Osteocyte (in vitro differentiated cells): ENCODE data around the gene FICD. TPM values are rescaled to one million over a fixed set of nuclear protein-coding genes. Genes with fewer than 3 reads are reported as not detected.

ENCODE experiments used
- DNase-seq: peaks from one replicate; pipeline ENCODE4 v3.0.0; 2021; ENCODE audit warnings: mixed read lengths; ENCODE audit not compliant: unreplicated experiment; ENCODE audit errors: extremely low spot score
- H3K27ac Mint-ChIP-seq: one replicate; pipeline ENCODE4 v1.8.0; 2021; ENCODE audit warnings: mild to moderate bottlenecking, mixed read lengths; ENCODE audit not compliant: unreplicated experiment
- H3K27me3 Mint-ChIP-seq: one replicate; pipeline ENCODE4 v1.8.0; 2021; ENCODE audit warnings: mixed read lengths; ENCODE audit not compliant: unreplicated experiment
- H3K36me3 Mint-ChIP-seq: one replicate; pipeline ENCODE4 v1.8.0; 2021; ENCODE audit warnings: mixed read lengths; ENCODE audit not compliant: unreplicated experiment
- H3K4me1 Mint-ChIP-seq: one replicate; pipeline ENCODE4 v1.8.0; 2021; ENCODE audit warnings: mixed read lengths; ENCODE audit not compliant: unreplicated experiment
- H3K4me3 Mint-ChIP-seq: one replicate; pipeline ENCODE4 v1.8.0; 2021; ENCODE audit warnings: mild to moderate bottlenecking, moderate library complexity, mixed read lengths; ENCODE audit not compliant: unreplicated experiment
- H3K9me3 Mint-ChIP-seq: one replicate; pipeline ENCODE4 v1.8.0; 2021; ENCODE audit warnings: mixed read lengths; ENCODE audit not compliant: unreplicated experiment
- CTCF ChIP-seq: fragments of 200-600 bp; sonication (generic); IDR thresholded peaks from 2 replicates; pipeline ENCODE4 v1.5.0; 2021; ENCODE audit warnings: antibody characterized with exemption, mild to moderate bottlenecking, moderate library complexity
- total RNA-seq: library from RNA; stranded (reverse); gene quantifications from 2 replicates; pipeline ENCODE4 v1.2.1, GENCODE V29; 2021

FICD gene
- total RNA-seq, 1 donor from 2014 or later = 6.0 TPM

DNA sequence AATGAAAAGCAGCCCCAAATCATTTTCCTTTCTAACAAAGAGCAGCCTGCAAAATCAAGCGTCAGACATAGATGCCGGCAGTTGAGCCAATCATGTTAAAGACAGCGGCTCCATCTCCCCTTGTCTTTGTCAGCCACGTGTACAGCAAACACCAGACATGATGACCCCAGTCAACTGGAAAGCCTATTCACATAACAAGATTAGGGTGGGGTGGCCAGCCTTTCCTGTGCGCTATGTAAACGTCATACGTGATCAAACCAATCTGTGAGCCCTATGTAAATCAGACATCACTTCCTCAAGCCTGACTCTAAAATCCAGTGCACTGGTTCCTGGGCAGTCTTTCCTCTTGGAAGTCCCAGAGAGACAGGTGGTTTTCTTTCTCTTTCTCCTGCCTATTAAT lies 9.9 kb upstream of the FICD start:
- DNase-seq = no peak
- H3K9me3 Mint-ChIP-seq = peaks cover 11% of the 10 kb centered on the region
- H3K4me1 Mint-ChIP-seq = no peaks in the 10 kb centered on the region
- H3K27me3 Mint-ChIP-seq = peaks cover 21% of the 10 kb centered on the region
- no peak overlapping the region for H3K4me3 Mint-ChIP-seq
- no peak overlapping the region for H3K27ac Mint-ChIP-seq
- no peak for TF ChIP-seq CTCF
- no peaks in the 10 kb centered on the region for H3K36me3 Mint-ChIP-seq

DNA sequence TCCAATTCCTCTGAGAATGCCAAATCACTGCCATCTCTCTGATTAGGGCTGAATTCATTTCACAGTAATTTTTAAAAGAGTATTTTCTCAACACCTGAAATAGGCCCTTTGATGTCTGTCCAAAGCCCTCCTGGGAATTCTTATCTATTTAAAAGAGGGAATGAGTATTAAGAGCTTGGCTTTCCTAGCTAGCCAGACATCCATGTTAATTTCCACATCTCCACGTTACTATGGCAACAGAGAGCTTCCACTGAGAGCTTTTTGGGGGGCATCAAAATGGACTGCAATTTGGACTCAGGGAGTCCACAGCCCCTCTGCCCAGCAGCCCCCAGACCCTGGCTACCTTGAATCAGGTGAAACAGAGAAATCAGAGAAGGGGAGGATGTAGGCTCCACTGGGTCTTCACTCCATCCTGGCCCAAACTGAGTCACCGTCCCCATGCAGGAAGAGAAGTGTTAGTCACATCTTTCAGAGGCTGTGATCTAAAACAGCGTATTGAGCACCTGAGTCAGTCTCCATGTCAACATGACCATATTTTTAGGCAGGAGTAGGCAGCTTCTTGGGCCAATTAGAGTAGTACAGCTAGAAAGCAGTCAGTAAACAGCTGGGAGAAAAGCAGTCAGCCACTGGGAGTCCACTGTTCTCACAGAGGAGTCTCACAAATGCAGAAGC lies 7.0 kb upstream of the FICD start:
- no peak overlapping the region for H3K27ac Mint-ChIP-seq
- no peak for DNase-seq
- no peak for TF ChIP-seq CTCF
- H3K9me3 Mint-ChIP-seq = peaks cover 8% of the 10 kb centered on the region
- peaks cover 21% of the 10 kb centered on the region for H3K27me3 Mint-ChIP-seq
- H3K36me3 Mint-ChIP-seq = no peaks in the 10 kb centered on the region
- no peak overlapping the region for H3K4me3 Mint-ChIP-seq
- H3K4me1 Mint-ChIP-seq = peaks cover 10% of the 10 kb centered on the region

GRCh38 chr12:108509806-108510205 lies 5.3 kb upstream of the FICD start:
- H3K9me3 Mint-ChIP-seq = no peaks in the 10 kb centered on the region
- peaks cover 13% of the 10 kb centered on the region for H3K27me3 Mint-ChIP-seq
- DNase-seq = no peak
- H3K27ac Mint-ChIP-seq = no peak overlapping the region
- no peak for TF ChIP-seq CTCF
- H3K36me3 Mint-ChIP-seq = no peaks in the 10 kb centered on the region
- H3K4me1 Mint-ChIP-seq = peaks cover 11% of the 10 kb centered on the region
- H3K4me3 Mint-ChIP-seq = no peak overlapping the region

DNA sequence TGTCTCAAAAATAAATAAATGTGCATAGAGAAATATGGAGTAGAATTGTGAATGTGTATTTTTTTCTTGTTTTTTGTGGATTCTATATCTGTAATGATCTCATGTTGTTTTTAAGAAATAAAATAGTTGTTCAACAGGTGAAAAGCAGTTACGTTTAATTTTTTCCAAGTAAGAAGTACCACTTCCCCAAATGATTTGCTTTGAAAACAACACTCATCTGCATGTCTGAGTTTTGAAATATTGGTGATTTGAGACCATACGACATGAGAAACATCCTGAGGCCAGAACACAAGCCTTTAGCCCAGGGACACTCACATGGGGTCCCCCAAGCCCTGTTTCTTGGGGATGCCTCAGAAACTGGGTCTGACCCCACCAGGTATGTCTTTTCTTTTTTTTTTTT lies 4.2 kb upstream of the FICD start:
- no peak for TF ChIP-seq CTCF
- no peaks in the 10 kb centered on the region for H3K9me3 Mint-ChIP-seq
- no peak overlapping the region for H3K27ac Mint-ChIP-seq
- peaks cover 13% of the 10 kb centered on the region for H3K4me1 Mint-ChIP-seq
- H3K36me3 Mint-ChIP-seq = no peaks in the 10 kb centered on the region
- H3K4me3 Mint-ChIP-seq = no peak overlapping the region
- H3K27me3 Mint-ChIP-seq = peaks cover 6% of the 10 kb centered on the region
- no peak for DNase-seq

DNA sequence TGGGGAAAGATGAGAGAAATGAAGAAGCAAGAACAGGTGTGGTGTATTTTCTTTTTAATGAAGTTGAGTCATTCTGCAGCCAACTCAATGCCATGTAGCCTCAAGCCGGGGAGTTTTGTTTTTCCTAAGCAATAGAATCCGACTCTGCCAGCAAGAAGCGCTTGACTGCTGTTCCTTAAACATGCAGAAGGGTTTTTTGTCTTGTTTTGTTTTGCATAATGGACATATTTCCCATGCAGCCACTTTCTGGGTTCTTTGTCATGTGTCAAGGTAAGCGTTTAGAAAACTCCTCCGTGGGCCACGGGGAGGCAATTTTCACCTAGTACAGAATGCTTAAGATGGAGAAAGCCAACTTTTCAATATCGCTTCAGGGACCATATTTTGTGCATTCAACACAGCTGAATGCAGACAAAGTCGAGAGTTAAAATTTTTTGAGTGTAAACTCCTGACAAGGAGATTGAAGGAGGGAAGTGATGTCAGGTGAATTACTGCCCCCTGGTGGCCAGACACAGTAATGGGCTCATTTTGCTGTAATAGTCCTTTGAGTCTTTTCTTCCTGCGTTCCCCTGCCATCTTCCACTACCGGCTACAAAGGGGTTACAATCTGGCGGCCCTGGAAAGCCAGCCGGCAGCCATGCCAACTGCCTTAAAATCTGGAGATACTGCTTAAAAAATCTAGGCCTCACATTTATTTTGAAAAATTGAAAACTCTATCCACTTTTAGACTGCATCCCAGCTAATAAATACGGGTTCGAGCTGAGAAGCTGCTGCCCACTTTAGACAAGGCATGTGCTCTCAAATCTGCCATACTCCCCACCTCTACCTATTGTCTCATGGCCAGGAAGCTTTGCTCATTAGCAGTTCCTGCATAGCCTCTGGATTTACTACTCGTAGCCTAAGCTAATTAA lies 3.2 kb upstream of the FICD start:
- Mint-ChIP-seq H3K9me3 (no peaks in the 10 kb centered on the region), H3K27me3 (peaks cover 6% of the 10 kb centered on the region), H3K4me3 (peak overlapping the region; percentile 58), H3K4me1 (peaks cover 20% of the 10 kb centered on the region), H3K27ac (peak overlapping the region; percentile 42), H3K36me3 (no peaks in the 10 kb centered on the region)
- TF ChIP-seq CTCF = peak; percentile 88
- DNase-seq = peak; percentile 90
